ENCODE measurements around the gene SMIM22.

Gene SMIM22

DNA sequence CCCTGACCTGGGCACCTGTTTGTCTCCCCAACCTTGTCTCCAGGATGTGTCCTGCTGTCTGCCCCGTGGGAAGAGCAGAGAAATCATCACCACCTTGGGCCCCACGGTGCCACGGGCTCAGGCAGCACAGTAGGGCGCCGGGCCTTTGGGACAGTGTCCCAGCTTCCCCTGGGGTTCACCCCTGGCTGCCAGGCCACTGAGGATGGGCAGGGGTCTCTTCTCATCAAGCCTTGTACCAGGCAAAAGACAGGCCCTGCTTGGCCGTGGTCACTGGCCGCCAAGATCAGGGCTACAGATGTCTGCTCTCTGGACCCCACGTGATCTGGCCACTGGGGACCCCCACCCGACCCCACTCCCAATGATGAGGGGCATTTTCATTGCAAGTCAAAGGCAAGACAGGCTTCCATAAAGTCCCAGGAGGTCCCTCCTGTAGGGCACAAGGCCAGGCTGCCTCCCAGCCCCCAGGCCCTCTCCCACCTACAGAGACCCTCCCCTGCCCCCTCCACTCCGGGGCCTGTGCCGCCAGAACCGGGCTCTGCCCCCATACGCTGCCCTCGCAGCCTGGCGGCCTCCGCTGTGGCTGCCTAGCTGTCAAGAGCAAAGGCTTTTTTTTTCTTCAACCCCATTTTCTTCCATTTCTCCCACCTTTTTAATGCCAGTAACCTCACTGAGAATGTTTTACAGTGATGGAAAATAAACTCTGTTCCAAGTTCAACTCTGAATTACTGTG, 46.3 kb upstream of the SMIM22 start:
- Histone ChIP-seq H2AFZ (ENCODE audit: low read depth) (no peak overlapping the region), H4K20me1 (ENCODE audit: insufficient read depth) (no peaks in the 10 kb centered on the region), H3K4me2 (no peak overlapping the region), H3K4me3 (IDR thresholded peaks at IDR 0.05; ENCODE audit: insufficient read depth, low read depth, low read length) (no peak overlapping the region), H3K27ac (no peak overlapping the region), H3K9ac (no peak overlapping the region), H3K36me3 (ENCODE audit: insufficient read depth) (no peaks in the 10 kb centered on the region), H3K79me2 (ENCODE audit: insufficient read depth, low read depth) (no peaks in the 10 kb centered on the region), H3K27me3 (ENCODE audit: insufficient read depth, low read depth) (no peaks in the 10 kb centered on the region), H3K4me1 (ENCODE audit: low read depth, poor library complexity, severe bottlenecking) (no peaks in the 10 kb centered on the region)
- no peak for TF ChIP-seq CTCF (conservative IDR thresholded peaks at IDR 0.05; ENCODE audit: low read depth, low read length)

GRCh38 chr16:4749700-4750257, 45.4 kb upstream of the SMIM22 start:
- H2AFZ ChIP-seq (ENCODE audit: low read depth), result no peak overlapping the region
- no peaks in the 10 kb centered on the region for H3K36me3 ChIP-seq (ENCODE audit: insufficient read depth)
- no peaks in the 10 kb centered on the region for H3K4me1 ChIP-seq (ENCODE audit: low read depth, poor library complexity, severe bottlenecking)
- H3K4me3 ChIP-seq (IDR thresholded peaks at IDR 0.05; ENCODE audit: insufficient read depth, low read depth, low read length), result no peak overlapping the region
- no peaks in the 10 kb centered on the region for H3K27me3 ChIP-seq (ENCODE audit: insufficient read depth, low read depth)
- no peaks in the 10 kb centered on the region for H3K79me2 ChIP-seq (ENCODE audit: insufficient read depth, low read depth)
- no peak for TF ChIP-seq CTCF (conservative IDR thresholded peaks at IDR 0.05; ENCODE audit: low read depth, low read length)
- H4K20me1 ChIP-seq (ENCODE audit: insufficient read depth), result no peaks in the 10 kb centered on the region
- H3K4me2 ChIP-seq, result no peak overlapping the region
- H3K27ac ChIP-seq, result no peak overlapping the region
- no peak overlapping the region for H3K9ac ChIP-seq

- Histone ChIP-seq H3K9ac (no peak overlapping the region), H3K27ac (no peak overlapping the region), H4K20me1 (ENCODE audit: insufficient read depth) (no peaks in the 10 kb centered on the region), H3K4me1 (ENCODE audit: low read depth, poor library complexity, severe bottlenecking) (no peaks in the 10 kb centered on the region), H3K79me2 (ENCODE audit: insufficient read depth, low read depth) (no peaks in the 10 kb centered on the region), H3K4me2 (no peak overlapping the region), H3K36me3 (ENCODE audit: insufficient read depth) (no peaks in the 10 kb centered on the region), H2AFZ (ENCODE audit: low read depth) (no peak overlapping the region), H3K4me3 (IDR thresholded peaks at IDR 0.05; ENCODE audit: insufficient read depth, low read depth, low read length) (no peak overlapping the region), H3K27me3 (ENCODE audit: insufficient read depth, low read depth) (no peaks in the 10 kb centered on the region)
- no peak for TF ChIP-seq CTCF (conservative IDR thresholded peaks at IDR 0.05; ENCODE audit: low read depth, low read length)
Measured at GRCh38 chr16:4750896-4751295, 44.3 kb upstream of the SMIM22 start.

DNA sequence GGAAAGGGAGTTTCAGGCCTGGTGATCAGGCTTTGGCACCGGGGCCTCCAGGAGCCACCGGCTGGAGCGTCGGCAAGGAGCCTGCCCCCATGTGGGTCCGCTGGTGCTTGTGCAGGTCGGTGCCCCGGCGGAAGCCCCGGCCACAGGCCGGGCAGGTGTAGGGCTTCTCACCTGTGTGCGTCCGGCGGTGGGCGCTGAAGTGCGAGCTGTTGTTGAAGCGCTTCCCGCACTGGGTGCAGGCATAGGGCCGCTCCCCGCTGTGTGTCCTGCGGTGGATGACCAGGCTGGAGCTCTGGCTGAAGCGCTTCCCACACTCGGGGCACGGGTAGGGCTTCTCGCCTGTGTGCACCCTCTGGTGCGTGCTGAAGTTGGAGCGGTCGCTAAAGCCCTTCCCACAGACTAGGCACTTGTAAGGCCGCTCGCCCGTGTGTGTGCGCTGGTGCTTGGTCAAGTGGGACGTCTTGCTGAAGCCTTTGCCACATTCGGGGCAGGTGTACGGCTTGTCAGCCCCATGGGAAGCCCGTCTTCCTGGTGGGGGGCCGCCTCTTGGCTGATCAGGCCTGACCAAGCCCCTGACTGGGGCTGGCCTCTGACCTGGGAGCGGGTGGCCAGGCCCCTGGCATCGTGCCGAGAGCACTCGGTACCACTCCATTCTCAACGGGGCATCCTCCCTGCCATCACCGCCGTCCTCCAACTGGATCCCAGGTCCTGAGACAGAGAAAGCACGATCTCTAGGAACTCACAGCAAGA, 42.6 kb upstream of the SMIM22 start:
- Histone ChIP-seq H2AFZ (ENCODE audit: low read depth) (no peak overlapping the region), H3K36me3 (ENCODE audit: insufficient read depth) (no peaks in the 10 kb centered on the region), H3K4me2 (no peak overlapping the region), H3K4me3 (IDR thresholded peaks at IDR 0.05; ENCODE audit: insufficient read depth, low read depth, low read length) (no peak overlapping the region), H3K4me1 (ENCODE audit: low read depth, poor library complexity, severe bottlenecking) (no peaks in the 10 kb centered on the region), H3K27ac (no peak overlapping the region), H4K20me1 (ENCODE audit: insufficient read depth) (no peaks in the 10 kb centered on the region), H3K27me3 (ENCODE audit: insufficient read depth, low read depth) (no peaks in the 10 kb centered on the region), H3K9ac (no peak overlapping the region), H3K79me2 (ENCODE audit: insufficient read depth, low read depth) (no peaks in the 10 kb centered on the region)
- no peak for TF ChIP-seq CTCF (conservative IDR thresholded peaks at IDR 0.05; ENCODE audit: low read depth, low read length)
